ENCODE data around the gene KCNJ2. TPM values are rescaled to one million over a fixed set of nuclear protein-coding genes. Genes with fewer than 3 reads are reported as not detected.

KCNJ2 gene
- total RNA-seq, 1 experiment from 2014 or later = not detected

GRCh38 chr17:70204431-70204830 is 35.1 kb downstream of the KCNJ2 start:
- BruUV-seq (replicated peaks) = no TSS peak
- Histone ChIP-seq H3K27ac (ENCODE audit: low read depth, low read length) (no peak overlapping the region), H2AFZ (ENCODE audit: low read depth, low read length, poor library complexity, severe bottlenecking) (no peak overlapping the region), H3K9me3 (ENCODE audit: control insufficient read depth in 1 of 2, insufficient read depth in 1 of 2, low read depth in 1 of 2, low read length in 2 of 2) (peaks cover 0 to 12% of the 10 kb centered on the region in 2 experiments; a peak in 1 of 4 replicates), H3K79me2 (ENCODE audit: insufficient read depth, low read length) (no peaks in the 10 kb centered on the region), H3K4me3 (replicated peaks in 1 of 2; ENCODE audit: low read depth in 1 of 2, low read length in 2 of 2) (no peak overlapping the region), H4K20me1 (ENCODE audit: insufficient read depth) (no peaks in the 10 kb centered on the region), H3K9me2 (ENCODE audit: insufficient read depth) (no peaks in the 10 kb centered on the region), H3K4me1 (ENCODE audit: control insufficient read depth in 1 of 2, insufficient read depth in 2 of 2, low read length in 2 of 2) (no peaks in the 10 kb centered on the region), H3K9ac (ENCODE audit: low read length) (no peak overlapping the region), H3K36me3 (ENCODE audit: control insufficient read depth in 1 of 2, insufficient read depth in 2 of 2, low read length in 2 of 2) (no peaks in the 10 kb centered on the region), H3K27me3 (ENCODE audit: insufficient read depth, low read length) (no peaks in the 10 kb centered on the region), H3K4me2 (ENCODE audit: low read length) (no peak overlapping the region)
- RAD21 ChIA-PET (ENCODE audit: low non-redundant PET in 1 of 2, low total read pairs in 2 of 2, uncharacterized antibody in 2 of 2, unreplicated experiment in 2 of 2) = no interaction called here
- CTCF ChIA-PET = no interaction called here
- POLR2A ChIA-PET = no interaction called here
- DNase-seq (ENCODE audit: low read depth, low spot score) (no peak), ATAC-seq (no peak)
- intact Hi-C loops (cut with micrococcal nuclease) = no loop called here
- TF ChIP-seq RAD21 (IDR thresholded peaks at IDR 0.05; ENCODE audit: low read depth) (no peak), SIN3A (IDR thresholded peaks at IDR 0.05; ENCODE audit: low read depth) (no peak), EZH2 (IDR thresholded peaks at IDR 0.05) (no peak), ZFX (IDR thresholded peaks at IDR 0.05) (no peak), EGR1 (IDR thresholded peaks at IDR 0.05; ENCODE audit: low read depth) (no peak), FOSL1 (IDR thresholded peaks at IDR 0.05; ENCODE audit: low read depth) (no peak), ZNF274 (IDR thresholded peaks at IDR 0.05; ENCODE audit: low read depth, low read length) (no peak), CEBPB (IDR thresholded peaks at IDR 0.05; ENCODE audit: low read depth) (no peak)

GRCh38 chr17:70205401-70205800 is 36.1 kb downstream of the KCNJ2 start:
- ChIA-PET CTCF (no interaction called here), RAD21 (ENCODE audit: low non-redundant PET in 1 of 2, low total read pairs in 2 of 2, uncharacterized antibody in 2 of 2, unreplicated experiment in 2 of 2) (no interaction called here), POLR2A (no interaction called here)
- no peaks in the 10 kb centered on the region for H3K4me1 ChIP-seq (ENCODE audit: control insufficient read depth in 1 of 2, insufficient read depth in 2 of 2, low read length in 2 of 2)
- no peaks in the 10 kb centered on the region for H3K79me2 ChIP-seq (ENCODE audit: insufficient read depth, low read length)
- no peak for ATAC-seq
- H3K4me3 ChIP-seq (replicated peaks in 1 of 2; ENCODE audit: low read depth in 1 of 2, low read length in 2 of 2) = no peak overlapping the region
- intact Hi-C loops (cut with micrococcal nuclease) = no loop called here
- H3K9me3 ChIP-seq (ENCODE audit: control insufficient read depth in 1 of 2, insufficient read depth in 1 of 2, low read depth in 1 of 2, low read length in 2 of 2) = peaks cover 0 to 12% of the 10 kb centered on the region in 2 experiments; a peak in 1 of 4 replicates
- no peak overlapping the region for H2AFZ ChIP-seq (ENCODE audit: low read depth, low read length, poor library complexity, severe bottlenecking)
- no peak overlapping the region for H3K27ac ChIP-seq (ENCODE audit: low read depth, low read length)
- no peaks in the 10 kb centered on the region for H3K27me3 ChIP-seq (ENCODE audit: insufficient read depth, low read length)
- no peak overlapping the region for H3K4me2 ChIP-seq (ENCODE audit: low read length)
- no peak overlapping the region for H3K9ac ChIP-seq (ENCODE audit: low read length)
- no peaks in the 10 kb centered on the region for H3K36me3 ChIP-seq (ENCODE audit: control insufficient read depth in 1 of 2, insufficient read depth in 2 of 2, low read length in 2 of 2)
- no peaks in the 10 kb centered on the region for H4K20me1 ChIP-seq (ENCODE audit: insufficient read depth)
- BruUV-seq (replicated peaks) = no TSS peak
- H3K9me2 ChIP-seq (ENCODE audit: insufficient read depth) = no peaks in the 10 kb centered on the region
- no peak for DNase-seq (ENCODE audit: low read depth, low spot score)
- TF ChIP-seq ELF1 (IDR thresholded peaks at IDR 0.05; ENCODE audit: borderline replicate concordance, low read depth) (no peak), SP1 (IDR thresholded peaks at IDR 0.05; ENCODE audit: low read depth) (no peak), RAD21 (IDR thresholded peaks at IDR 0.05; ENCODE audit: low read depth) (no peak), FOSL1 (IDR thresholded peaks at IDR 0.05; ENCODE audit: low read depth) (no peak), YY1 (IDR thresholded peaks at IDR 0.05; ENCODE audit: extremely low read depth, insufficient replicate concordance, low read depth, low read length) (no peak), EZH2phosphoT487 (IDR thresholded peaks at IDR 0.05; ENCODE audit: borderline replicate concordance) (no peak), EZH2 (IDR thresholded peaks at IDR 0.05) (no peak), JUND (IDR thresholded peaks at IDR 0.05) (no peak), CTCF (IDR thresholded peaks at IDR 0.05 in 2 of 3, conservative IDR thresholded peaks at IDR 0.05 in 1 of 3; ENCODE audit: borderline replicate concordance in 1 of 3, insufficient read depth in 1 of 3, low read depth in 2 of 3, low read length in 2 of 3) (no peak), SRF (IDR thresholded peaks at IDR 0.05; ENCODE audit: low read depth) (no peak), ATF3 (IDR thresholded peaks at IDR 0.05) (no peak), EGR1 (IDR thresholded peaks at IDR 0.05; ENCODE audit: low read depth) (no peak), POLR2AphosphoS5 (IDR thresholded peaks at IDR 0.05; ENCODE audit: low read depth, low read length) (no peak), CBX3 (IDR thresholded peaks at IDR 0.05; ENCODE audit: low read depth) (no peak), CEBPB (IDR thresholded peaks at IDR 0.05; ENCODE audit: low read depth) (no peak), ZFX (IDR thresholded peaks at IDR 0.05) (no peak), POLR2A (IDR thresholded peaks at IDR 0.05; ENCODE audit: borderline replicate concordance, extremely low read depth, insufficient read depth, insufficient read length) (no peak)
- TF ChIP-seq, protein P1, sequence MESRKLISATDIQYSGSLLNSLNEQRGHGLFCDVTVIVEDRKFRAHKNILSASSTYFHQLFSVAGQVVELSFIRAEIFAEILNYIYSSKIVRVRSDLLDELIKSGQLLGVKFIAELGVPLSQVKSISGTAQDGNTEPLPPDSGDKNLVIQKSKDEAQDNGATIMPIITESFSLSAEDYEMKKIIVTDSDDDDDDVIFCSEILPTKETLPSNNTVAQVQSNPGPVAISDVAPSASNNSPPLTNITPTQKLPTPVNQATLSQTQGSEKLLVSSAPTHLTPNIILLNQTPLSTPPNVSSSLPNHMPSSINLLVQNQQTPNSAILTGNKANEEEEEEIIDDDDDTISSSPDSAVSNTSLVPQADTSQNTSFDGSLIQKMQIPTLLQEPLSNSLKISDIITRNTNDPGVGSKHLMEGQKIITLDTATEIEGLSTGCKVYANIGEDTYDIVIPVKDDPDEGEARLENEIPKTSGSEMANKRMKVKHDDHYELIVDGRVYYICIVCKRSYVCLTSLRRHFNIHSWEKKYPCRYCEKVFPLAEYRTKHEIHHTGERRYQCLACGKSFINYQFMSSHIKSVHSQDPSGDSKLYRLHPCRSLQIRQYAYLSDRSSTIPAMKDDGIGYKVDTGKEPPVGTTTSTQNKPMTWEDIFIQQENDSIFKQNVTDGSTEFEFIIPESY (IDR thresholded peaks at IDR 0.05; ENCODE audit: extremely low read depth, insufficient replicate concordance, low read length) = no peak

Measured in HCT116 (cell line).